GM23338 (cell line): Measurements from ENCODE around the gene SLC41A3.
"Not testable (repeated sequence)": the region's sequence is repeated elsewhere in the genome, so short reads cannot be mapped to it uniquely, and the experiment has no call there.

Source experiments
- CTCF ChIP-seq, 2 experiments: fragments of 200-600 bp in 1 of 2; sonication (generic) in 1 of 2; conservative IDR thresholded peaks; 2 replicates each; pipeline versions ENCODE4 v1.5.1 to v1.6.1; 2016 to 2017; ENCODE audit warnings: antibody characterized with exemption in 2 of 2, low read depth in 2 of 2, mild to moderate bottlenecking in 2 of 2, moderate library complexity in 1 of 2
- EZH2 ChIP-seq: fragments of 200-600 bp; sonication (generic); IDR thresholded peaks from one replicate; pipeline ENCODE4 v1.8.0; 2017; ENCODE audit warnings: antibody characterized with exemption, mild to moderate bottlenecking, low read depth; ENCODE audit not compliant: unreplicated experiment
- EZH2phosphoT487 ChIP-seq: fragments of 200-600 bp; sonication (generic); IDR thresholded peaks from one replicate; pipeline ENCODE4 v1.8.1; 2018; ENCODE audit warnings: antibody characterized with exemption; ENCODE audit not compliant: unreplicated experiment
- NANOG ChIP-seq: IDR thresholded peaks from 2 replicates; pipeline ENCODE4 v1.6.1; 2016; ENCODE audit warnings: antibody characterized with exemption, borderline replicate concordance
- POLR2AphosphoS5 ChIP-seq: IDR thresholded peaks from 2 replicates; pipeline ENCODE4 v1.6.1; 2016; ENCODE audit warnings: antibody characterized with exemption, low read depth
- STAT1 ChIP-seq: IDR thresholded peaks from one replicate; pipeline ENCODE4 v1.6.1; 2016; ENCODE audit warnings: antibody characterized with exemption; ENCODE audit not compliant: unreplicated experiment
- TF ChIP-seq, protein P1 (sequence below): IDR thresholded peaks from one replicate; pipeline ENCODE4 v1.6.1; 2018; ENCODE audit warnings: antibody characterized with exemption; ENCODE audit not compliant: unreplicated experiment
- TF ChIP-seq, protein P2 (sequence below): fragments of 250-450 bp; sonication (Bioruptor Pico); IDR thresholded peaks from 2 replicates; pipeline ENCODE4 v1.5.0; 2020; ENCODE audit warnings: mild to moderate bottlenecking, moderate library complexity
- TF ChIP-seq, protein P3 (sequence below): IDR thresholded peaks from 2 replicates; pipeline ENCODE4 v1.6.1; 2016; ENCODE audit warnings: antibody characterized with exemption

GRCh38 chr3:125968121-125968520 lies 115.8 kb downstream of the SLC41A3 start:
- not testable (repeated sequence) for TF ChIP-seq POLR2AphosphoS5; CTCF (conservative IDR thresholded peaks at IDR 0.05; ENCODE audit: low read depth in 2 of 2); EZH2; STAT1; EZH2phosphoT487; NANOG
- TF ChIP-seq, protein P1, sequence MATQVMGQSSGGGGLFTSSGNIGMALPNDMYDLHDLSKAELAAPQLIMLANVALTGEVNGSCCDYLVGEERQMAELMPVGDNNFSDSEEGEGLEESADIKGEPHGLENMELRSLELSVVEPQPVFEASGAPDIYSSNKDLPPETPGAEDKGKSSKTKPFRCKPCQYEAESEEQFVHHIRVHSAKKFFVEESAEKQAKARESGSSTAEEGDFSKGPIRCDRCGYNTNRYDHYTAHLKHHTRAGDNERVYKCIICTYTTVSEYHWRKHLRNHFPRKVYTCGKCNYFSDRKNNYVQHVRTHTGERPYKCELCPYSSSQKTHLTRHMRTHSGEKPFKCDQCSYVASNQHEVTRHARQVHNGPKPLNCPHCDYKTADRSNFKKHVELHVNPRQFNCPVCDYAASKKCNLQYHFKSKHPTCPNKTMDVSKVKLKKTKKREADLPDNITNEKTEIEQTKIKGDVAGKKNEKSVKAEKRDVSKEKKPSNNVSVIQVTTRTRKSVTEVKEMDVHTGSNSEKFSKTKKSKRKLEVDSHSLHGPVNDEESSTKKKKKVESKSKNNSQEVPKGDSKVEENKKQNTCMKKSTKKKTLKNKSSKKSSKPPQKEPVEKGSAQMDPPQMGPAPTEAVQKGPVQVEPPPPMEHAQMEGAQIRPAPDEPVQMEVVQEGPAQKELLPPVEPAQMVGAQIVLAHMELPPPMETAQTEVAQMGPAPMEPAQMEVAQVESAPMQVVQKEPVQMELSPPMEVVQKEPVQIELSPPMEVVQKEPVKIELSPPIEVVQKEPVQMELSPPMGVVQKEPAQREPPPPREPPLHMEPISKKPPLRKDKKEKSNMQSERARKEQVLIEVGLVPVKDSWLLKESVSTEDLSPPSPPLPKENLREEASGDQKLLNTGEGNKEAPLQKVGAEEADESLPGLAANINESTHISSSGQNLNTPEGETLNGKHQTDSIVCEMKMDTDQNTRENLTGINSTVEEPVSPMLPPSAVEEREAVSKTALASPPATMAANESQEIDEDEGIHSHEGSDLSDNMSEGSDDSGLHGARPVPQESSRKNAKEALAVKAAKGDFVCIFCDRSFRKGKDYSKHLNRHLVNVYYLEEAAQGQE = not testable (repeated sequence)
- TF ChIP-seq, protein P2, sequence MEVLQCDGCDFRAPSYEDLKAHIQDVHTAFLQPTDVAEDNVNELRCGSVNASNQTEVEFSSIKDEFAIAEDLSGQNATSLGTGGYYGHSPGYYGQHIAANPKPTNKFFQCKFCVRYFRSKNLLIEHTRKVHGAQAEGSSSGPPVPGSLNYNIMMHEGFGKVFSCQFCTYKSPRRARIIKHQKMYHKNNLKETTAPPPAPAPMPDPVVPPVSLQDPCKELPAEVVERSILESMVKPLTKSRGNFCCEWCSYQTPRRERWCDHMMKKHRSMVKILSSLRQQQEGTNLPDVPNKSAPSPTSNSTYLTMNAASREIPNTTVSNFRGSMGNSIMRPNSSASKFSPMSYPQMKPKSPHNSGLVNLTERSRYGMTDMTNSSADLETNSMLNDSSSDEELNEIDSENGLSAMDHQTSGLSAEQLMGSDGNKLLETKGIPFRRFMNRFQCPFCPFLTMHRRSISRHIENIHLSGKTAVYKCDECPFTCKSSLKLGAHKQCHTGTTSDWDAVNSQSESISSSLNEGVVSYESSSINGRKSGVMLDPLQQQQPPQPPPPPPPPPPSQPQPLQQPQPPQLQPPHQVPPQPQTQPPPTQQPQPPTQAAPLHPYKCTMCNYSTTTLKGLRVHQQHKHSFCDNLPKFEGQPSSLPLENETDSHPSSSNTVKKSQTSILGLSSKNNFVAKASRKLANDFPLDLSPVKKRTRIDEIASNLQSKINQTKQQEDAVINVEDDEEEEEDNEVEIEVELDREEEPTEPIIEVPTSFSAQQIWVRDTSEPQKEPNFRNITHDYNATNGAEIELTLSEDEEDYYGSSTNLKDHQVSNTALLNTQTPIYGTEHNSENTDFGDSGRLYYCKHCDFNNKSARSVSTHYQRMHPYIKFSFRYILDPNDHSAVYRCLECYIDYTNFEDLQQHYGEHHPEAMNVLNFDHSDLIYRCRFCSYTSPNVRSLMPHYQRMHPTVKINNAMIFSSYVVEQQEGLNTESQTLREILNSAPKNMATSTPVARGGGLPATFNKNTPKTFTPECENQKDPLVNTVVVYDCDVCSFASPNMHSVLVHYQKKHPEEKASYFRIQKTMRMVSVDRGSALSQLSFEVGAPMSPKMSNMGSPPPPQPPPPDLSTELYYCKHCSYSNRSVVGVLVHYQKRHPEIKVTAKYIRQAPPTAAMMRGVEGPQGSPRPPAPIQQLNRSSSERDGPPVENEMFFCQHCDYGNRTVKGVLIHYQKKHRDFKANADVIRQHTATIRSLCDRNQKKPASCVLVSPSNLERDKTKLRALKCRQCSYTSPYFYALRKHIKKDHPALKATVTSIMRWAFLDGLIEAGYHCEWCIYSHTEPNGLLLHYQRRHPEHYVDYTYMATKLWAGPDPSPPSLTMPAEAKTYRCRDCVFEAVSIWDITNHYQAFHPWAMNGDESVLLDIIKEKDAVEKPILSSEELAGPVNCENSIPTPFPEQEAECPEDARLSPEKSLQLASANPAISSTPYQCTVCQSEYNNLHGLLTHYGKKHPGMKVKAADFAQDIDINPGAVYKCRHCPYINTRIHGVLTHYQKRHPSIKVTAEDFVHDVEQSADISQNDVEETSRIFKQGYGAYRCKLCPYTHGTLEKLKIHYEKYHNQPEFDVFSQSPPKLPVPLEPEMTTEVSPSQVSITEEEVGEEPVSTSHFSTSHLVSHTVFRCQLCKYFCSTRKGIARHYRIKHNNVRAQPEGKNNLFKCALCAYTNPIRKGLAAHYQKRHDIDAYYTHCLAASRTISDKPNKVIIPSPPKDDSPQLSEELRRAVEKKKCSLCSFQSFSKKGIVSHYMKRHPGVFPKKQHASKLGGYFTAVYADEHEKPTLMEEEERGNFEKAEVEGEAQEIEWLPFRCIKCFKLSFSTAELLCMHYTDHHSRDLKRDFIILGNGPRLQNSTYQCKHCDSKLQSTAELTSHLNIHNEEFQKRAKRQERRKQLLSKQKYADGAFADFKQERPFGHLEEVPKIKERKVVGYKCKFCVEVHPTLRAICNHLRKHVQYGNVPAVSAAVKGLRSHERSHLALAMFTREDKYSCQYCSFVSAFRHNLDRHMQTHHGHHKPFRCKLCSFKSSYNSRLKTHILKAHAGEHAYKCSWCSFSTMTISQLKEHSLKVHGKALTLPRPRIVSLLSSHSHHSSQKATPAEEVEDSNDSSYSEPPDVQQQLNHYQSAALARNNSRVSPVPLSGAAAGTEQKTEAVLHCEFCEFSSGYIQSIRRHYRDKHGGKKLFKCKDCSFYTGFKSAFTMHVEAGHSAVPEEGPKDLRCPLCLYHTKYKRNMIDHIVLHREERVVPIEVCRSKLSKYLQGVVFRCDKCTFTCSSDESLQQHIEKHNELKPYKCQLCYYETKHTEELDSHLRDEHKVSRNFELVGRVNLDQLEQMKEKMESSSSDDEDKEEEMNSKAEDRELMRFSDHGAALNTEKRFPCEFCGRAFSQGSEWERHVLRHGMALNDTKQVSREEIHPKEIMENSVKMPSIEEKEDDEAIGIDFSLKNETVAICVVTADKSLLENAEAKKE = not testable (repeated sequence)
- TF ChIP-seq, protein P3, sequence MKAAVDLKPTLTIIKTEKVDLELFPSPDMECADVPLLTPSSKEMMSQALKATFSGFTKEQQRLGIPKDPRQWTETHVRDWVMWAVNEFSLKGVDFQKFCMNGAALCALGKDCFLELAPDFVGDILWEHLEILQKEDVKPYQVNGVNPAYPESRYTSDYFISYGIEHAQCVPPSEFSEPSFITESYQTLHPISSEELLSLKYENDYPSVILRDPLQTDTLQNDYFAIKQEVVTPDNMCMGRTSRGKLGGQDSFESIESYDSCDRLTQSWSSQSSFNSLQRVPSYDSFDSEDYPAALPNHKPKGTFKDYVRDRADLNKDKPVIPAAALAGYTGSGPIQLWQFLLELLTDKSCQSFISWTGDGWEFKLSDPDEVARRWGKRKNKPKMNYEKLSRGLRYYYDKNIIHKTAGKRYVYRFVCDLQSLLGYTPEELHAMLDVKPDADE = not testable (repeated sequence)
